Measurements from ENCODE around the gene LEFTY1. TPM values are rescaled to one million over a fixed set of nuclear protein-coding genes. Genes with fewer than 3 reads are reported as not detected.

LEFTY1 gene
- total and polyA plus RNA-seq, 2 of the 13 experiments (the other 11 are each of a cell fraction or from before 2014, with no cell fraction given) = 0.29 to 0.79 TPM

- TF ChIP-seq THAP9 (CRISPR knock-in tag; IDR thresholded peaks at IDR 0.05; ENCODE audit: borderline replicate concordance) = peak; percentile 74; the same call in 1 of the 2 replicates
- TF ChIP-seq CREBL2 (CRISPR knock-in tag; IDR thresholded peaks at IDR 0.05; ENCODE audit: borderline replicate concordance) = peak; percentile 74
- 0 out of 2 replicates have a peak, but pooled peaks have one; percentile 2 for TF ChIP-seq CENPT (CRISPR knock-in tag; IDR thresholded peaks at IDR 0.05; ENCODE audit: low read depth)
- TF ChIP-seq SRSF4 (IDR thresholded peaks at IDR 0.05; ENCODE audit: low read depth, low read length, poor library complexity, severe bottlenecking) = no peak
- no peak; the same call in none of the 2 replicates for TF ChIP-seq MXD3 (CRISPR knock-in tag; IDR thresholded peaks at IDR 0.05)
- TF ChIP-seq ZBTB42 (CRISPR knock-in tag; IDR thresholded peaks at IDR 0.05) = peak; percentile 74; the same call in 1 of the 2 replicates
- TF ChIP-seq HOXA9 (CRISPR knock-in tag; IDR thresholded peaks at IDR 0.05; ENCODE audit: borderline replicate concordance) = 0 out of 2 replicates have a peak, but pooled peaks have one; percentile 33
- TF ChIP-seq TFDP1 (CRISPR knock-in tag; IDR thresholded peaks at IDR 0.05; ENCODE audit: borderline replicate concordance) = peak; percentile 80
- peak; percentile 99 for TF ChIP-seq ZBTB25 (CRISPR knock-in tag; IDR thresholded peaks at IDR 0.05)
- no peak; the same call in 1 of the 2 replicates for TF ChIP-seq PAX8 (CRISPR knock-in tag; IDR thresholded peaks at IDR 0.05; ENCODE audit: borderline replicate concordance)
- peak; percentile 48; the same call in 1 of the 2 replicates for TF ChIP-seq MTF2 (CRISPR knock-in tag; IDR thresholded peaks at IDR 0.05; ENCODE audit: borderline replicate concordance)
- TF ChIP-seq GATAD1 (CRISPR knock-in tag; IDR thresholded peaks at IDR 0.05) = peak; percentile 87
- peak; percentile 58; the same call in 1 of the 2 replicates for TF ChIP-seq HIC2 (CRISPR knock-in tag; IDR thresholded peaks at IDR 0.05; ENCODE audit: low read depth)
- TF ChIP-seq EP300 (IDR thresholded peaks at IDR 0.05; ENCODE audit: low read depth in 2 of 2, low read length in 2 of 2) = no peak
- TF ChIP-seq EP300 (CRISPR knock-in tag; IDR thresholded peaks at IDR 0.05; ENCODE audit: borderline replicate concordance) = no peak
- peak; percentile 32; the same call in 1 of the 2 replicates for TF ChIP-seq ZNF362 (CRISPR knock-in tag; IDR thresholded peaks at IDR 0.05; ENCODE audit: borderline replicate concordance)
- peak; percentile 87 for TF ChIP-seq THAP11 (CRISPR knock-in tag; IDR thresholded peaks at IDR 0.05)
- TF ChIP-seq HMGA1 (CRISPR knock-in tag; conservative IDR thresholded peaks at IDR 0.05) = no peak
These were observed 35.0 kb upstream of the LEFTY1 start, which contains the start of gene PYCR2 (continued) for GRCh38 chr1:225923692-225924555.
